CD4-positive, CD25-positive, alpha-beta regulatory T cell (primary cell): Measurements from ENCODE around the gene HAS3. TPM values are rescaled to one million over a fixed set of nuclear protein-coding genes. Genes with fewer than 3 reads are reported as not detected.

Experiments
- ATAC-seq, 2 donors: fragments of 150-1000 bp; cut with Tn5 transposase; one replicate each; pipeline ENCODE4 v1.10.0; 2021; ENCODE audit warnings: low read depth in 2 of 2, moderate number of reproducible peaks in 2 of 2, moderate library complexity in 1 of 2
- DNase-seq, 3 donors: peaks; one replicate each; pipeline versions ENCODE4 v3.0.0 to v3.0.0-alpha.2; 2012 to 2022; ENCODE audit warnings: mixed read lengths in 1 of 3
- H3K27ac ChIP-seq: one replicate; pipeline ENCODE4 v1.7.0; 2013; ENCODE audit warnings: mild to moderate bottlenecking, low read length; ENCODE audit not compliant: insufficient read depth, poor library complexity, severe bottlenecking
- H3K27me3 ChIP-seq: one replicate; pipeline ENCODE4 v1.7.0; 2013; ENCODE audit warnings: low read length; ENCODE audit not compliant: control insufficient read depth, insufficient read depth
- H3K36me3 ChIP-seq: one replicate; pipeline ENCODE4 v1.7.0; 2013; ENCODE audit warnings: mild to moderate bottlenecking, low read length, moderate library complexity; ENCODE audit not compliant: control insufficient read depth, insufficient read depth
- H3K4me1 ChIP-seq: 2 replicates; pipeline ENCODE4 v1.7.0; 2013; ENCODE audit warnings: mild to moderate bottlenecking, low read length; ENCODE audit not compliant: insufficient read depth, control insufficient read depth, poor library complexity, severe bottlenecking
- H3K4me3 ChIP-seq: one replicate; pipeline ENCODE4 v1.7.0; 2013; ENCODE audit warnings: low read depth, mild to moderate bottlenecking, low read length, moderate library complexity
- H3K9me3 ChIP-seq, 2 experiments: 1 replicate in 1 of 2; 2 replicates in 1 of 2; pipeline ENCODE4 v1.7.0; 2013; ENCODE audit warnings: low read length in 2 of 2, mild to moderate bottlenecking in 1 of 2, moderate library complexity in 1 of 2; ENCODE audit not compliant: control insufficient read depth in 2 of 2
- H3K27ac Mint-ChIP-seq, 3 donors: one replicate each; pipeline ENCODE4 v1.8.0; 2020 to 2022; ENCODE audit warnings: mild to moderate bottlenecking in 3 of 3, mixed read lengths in 3 of 3, moderate library complexity in 2 of 3
- H3K27me3 Mint-ChIP-seq: one replicate; pipeline ENCODE4 v1.8.0; 2022; ENCODE audit warnings: mild to moderate bottlenecking, mixed read lengths
- H3K36me3 Mint-ChIP-seq: one replicate; pipeline ENCODE4 v1.8.0; 2020; ENCODE audit warnings: mixed read lengths
- H3K4me1 Mint-ChIP-seq, 4 donors: one replicate each; pipeline ENCODE4 v1.8.0; 2020 to 2022; ENCODE audit warnings: mixed read lengths in 4 of 4, mild to moderate bottlenecking in 1 of 4
- H3K4me3 Mint-ChIP-seq, 4 donors: one replicate each; pipeline ENCODE4 v1.8.0; 2020 to 2022; ENCODE audit warnings: mild to moderate bottlenecking in 4 of 4, mixed read lengths in 4 of 4, moderate library complexity in 3 of 4
- H3K9me3 Mint-ChIP-seq, 7 donors: one replicate each; pipeline ENCODE4 v1.8.0; 2020 to 2022; ENCODE audit warnings: mixed read lengths in 7 of 7, mild to moderate bottlenecking in 3 of 7, moderate library complexity in 2 of 7
- polyA plus RNA-seq, 4 donors: library from polyadenylated mRNA; unstranded; fragments of 300-500 nt; fragmentation: Illumina TruSeq; gene quantifications; one replicate each; pipeline ENCODE4 v1.2.3, GENCODE V29; 2021
- total RNA-seq: library from RNA; stranded (reverse); gene quantifications from one replicate; pipeline ENCODE4 v1.2.3, GENCODE V29; 2022

Gene HAS3
- total and polyA plus RNA-seq, 5 donors from 2014 or later, result 0.07 to 3.0 (median 0.23) TPM; not detected in 1

- no peaks in the 10 kb centered on the region for H3K9me3 ChIP-seq
- H3K27me3 Mint-ChIP-seq, result no peaks in the 10 kb centered on the region
- no peaks in the 10 kb centered on the region for H3K4me1 Mint-ChIP-seq
These were observed 40.6 kb upstream of the HAS3 start for GRCh38 chr16:69064764-69065313.

GRCh38 chr16:69069504-69069903, 35.9 kb upstream of the HAS3 start:
- H3K27me3 Mint-ChIP-seq, result no peaks in the 10 kb centered on the region

More at GRCh38 chr16:69064764-69065313, 40.6 kb upstream of the HAS3 start:
- no peaks in the 10 kb centered on the region for H3K4me1 ChIP-seq
- no peak overlapping the region for H3K4me3 ChIP-seq
- peaks cover 2% of the 10 kb centered on the region for H3K36me3 ChIP-seq
- H3K36me3 Mint-ChIP-seq, result peaks cover 21% of the 10 kb centered on the region
- H3K4me3 Mint-ChIP-seq, result no peak overlapping the region
- no peaks in the 10 kb centered on the region for H3K27me3 ChIP-seq
- no peak overlapping the region for H3K27ac Mint-ChIP-seq
- H3K9me3 Mint-ChIP-seq, result no peaks in the 10 kb centered on the region
- DNase-seq (no peak), ATAC-seq (no peak)
- no peak overlapping the region for H3K27ac ChIP-seq

GRCh38 chr16:69071036-69071435, 34.4 kb upstream of the HAS3 start:
- Mint-ChIP-seq H3K4me1 (peaks cover 0 to 2% (median 0%) of the 10 kb centered on the region in 4 donors), H3K27me3 (no peaks in the 10 kb centered on the region), H3K27ac (no peak overlapping the region), H3K4me3 (peak overlapping the region in 1 of 4 donors; percentile 24), H3K9me3 (no peaks in the 10 kb centered on the region), H3K36me3 (peaks cover 8% of the 10 kb centered on the region)
- DNase-seq (no peak), ATAC-seq (no peak)
- Histone ChIP-seq H3K27ac (no peak overlapping the region), H3K4me1 (no peaks in the 10 kb centered on the region), H3K27me3 (no peaks in the 10 kb centered on the region), H3K36me3 (peaks cover 2% of the 10 kb centered on the region), H3K9me3 (no peaks in the 10 kb centered on the region), H3K4me3 (no peak overlapping the region)

More at GRCh38 chr16:69069504-69069903, 35.9 kb upstream of the HAS3 start:
- Histone ChIP-seq H3K27me3 (no peaks in the 10 kb centered on the region), H3K9me3 (no peaks in the 10 kb centered on the region), H3K27ac (no peak overlapping the region), H3K4me1 (no peaks in the 10 kb centered on the region), H3K36me3 (peaks cover 2% of the 10 kb centered on the region), H3K4me3 (no peak overlapping the region)
- DNase-seq, result no peak
- Mint-ChIP-seq H3K9me3 (no peaks in the 10 kb centered on the region), H3K36me3 (peaks cover 11% of the 10 kb centered on the region), H3K4me3 (no peak overlapping the region), H3K4me1 (peaks cover 0 to 2% (median 0%) of the 10 kb centered on the region in 4 donors), H3K27ac (no peak overlapping the region)
- ATAC-seq, result no peak

GRCh38 chr16:69072640-69072974, 32.8 kb upstream of the HAS3 start:
- ATAC-seq (no peak), DNase-seq (no peak)
- Mint-ChIP-seq H3K27me3 (no peaks in the 10 kb centered on the region), H3K4me1 (peaks cover 0 to 2% (median 0%) of the 10 kb centered on the region in 4 donors), H3K4me3 (no peak overlapping the region), H3K27ac (peak overlapping the region in 1 of 3 donors; percentile 58), H3K9me3 (no peaks in the 10 kb centered on the region), H3K36me3 (peaks cover 8% of the 10 kb centered on the region)
- Histone ChIP-seq H3K4me3 (no peak overlapping the region), H3K36me3 (peaks cover 2% of the 10 kb centered on the region), H3K9me3 (no peaks in the 10 kb centered on the region), H3K4me1 (no peaks in the 10 kb centered on the region), H3K27ac (no peak overlapping the region), H3K27me3 (no peaks in the 10 kb centered on the region)

- Mint-ChIP-seq H3K27ac (no peak overlapping the region), H3K27me3 (no peaks in the 10 kb centered on the region), H3K9me3 (no peaks in the 10 kb centered on the region), H3K4me1 (peaks cover 0 to 2% (median 0%) of the 10 kb centered on the region in 4 donors), H3K36me3 (peaks cover 9% of the 10 kb centered on the region), H3K4me3 (no peak overlapping the region)
- Histone ChIP-seq H3K27ac (no peak overlapping the region), H3K27me3 (no peaks in the 10 kb centered on the region), H3K4me1 (no peaks in the 10 kb centered on the region), H3K9me3 (no peaks in the 10 kb centered on the region), H3K36me3 (peaks cover 2% of the 10 kb centered on the region), H3K4me3 (no peak overlapping the region)
- DNase-seq (no peak), ATAC-seq (no peak)
These were observed 32.2 kb upstream of the HAS3 start for GRCh38 chr16:69073181-69073702.

- no peak overlapping the region for H3K4me3 Mint-ChIP-seq
- no peaks in the 10 kb centered on the region for H3K27me3 Mint-ChIP-seq
- no peaks in the 10 kb centered on the region for H3K27me3 ChIP-seq
- H3K36me3 Mint-ChIP-seq, result peaks cover 4% of the 10 kb centered on the region
- ATAC-seq (no peak), DNase-seq (no peak)
- H3K36me3 ChIP-seq, result no peaks in the 10 kb centered on the region
- no peaks in the 10 kb centered on the region for H3K4me1 ChIP-seq
- no peak overlapping the region for H3K27ac Mint-ChIP-seq
- H3K9me3 ChIP-seq, result no peaks in the 10 kb centered on the region
- no peak overlapping the region for H3K4me3 ChIP-seq
- no peak overlapping the region for H3K27ac ChIP-seq
- no peaks in the 10 kb centered on the region for H3K4me1 Mint-ChIP-seq
- H3K9me3 Mint-ChIP-seq, result no peaks in the 10 kb centered on the region
These were observed 28.2 kb upstream of the HAS3 start for GRCh38 chr16:69077251-69077650.

- Mint-ChIP-seq H3K27me3 (no peaks in the 10 kb centered on the region), H3K9me3 (no peaks in the 10 kb centered on the region), H3K4me1 (no peaks in the 10 kb centered on the region), H3K27ac (no peak overlapping the region), H3K4me3 (no peak overlapping the region), H3K36me3 (peaks cover 7% of the 10 kb centered on the region)
- ATAC-seq, result no peak
- Histone ChIP-seq H3K9me3 (no peaks in the 10 kb centered on the region), H3K27me3 (no peaks in the 10 kb centered on the region), H3K4me1 (no peaks in the 10 kb centered on the region), H3K27ac (no peak overlapping the region), H3K36me3 (no peaks in the 10 kb centered on the region), H3K4me3 (no peak overlapping the region)
- DNase-seq, result no peak
These were observed 27.4 kb upstream of the HAS3 start for GRCh38 chr16:69078073-69078472.

GRCh38 chr16:69079697-69080096, 25.8 kb upstream of the HAS3 start:
- Mint-ChIP-seq H3K36me3 (peaks cover 13% of the 10 kb centered on the region), H3K27ac (no peak overlapping the region)

More at GRCh38 chr16:69079697-69080096, 25.8 kb upstream of the HAS3 start:
- Mint-ChIP-seq H3K9me3 (no peaks in the 10 kb centered on the region), H3K4me1 (no peaks in the 10 kb centered on the region), H3K4me3 (no peak overlapping the region), H3K27me3 (no peaks in the 10 kb centered on the region)
- no peak for ATAC-seq
- H3K4me3 ChIP-seq, result no peak overlapping the region
- H3K27ac ChIP-seq, result no peak overlapping the region
- no peaks in the 10 kb centered on the region for H3K27me3 ChIP-seq
- no peaks in the 10 kb centered on the region for H3K9me3 ChIP-seq
- DNase-seq, result no peak
- peaks cover 11% of the 10 kb centered on the region for H3K36me3 ChIP-seq
- no peaks in the 10 kb centered on the region for H3K4me1 ChIP-seq
